IMR-90 (cell line): Measurements from ENCODE around the gene SLC26A11.

Experiments
- BHLHE40 ChIP-seq: fragments of 150-350 bp; IDR thresholded peaks from 2 replicates; pipeline ENCODE4 v1.6.1; 2016; ENCODE audit warnings: mild to moderate bottlenecking, low read depth, low read length
- CTCF ChIP-seq: conservative IDR thresholded peaks from 2 replicates; pipeline ENCODE4 v1.5.1; 2012; ENCODE audit warnings: mild to moderate bottlenecking, low read depth, low read length, improper control_type of control experiment
- MXI1 ChIP-seq: IDR thresholded peaks from 2 replicates; pipeline ENCODE4 v1.6.1; 2012; ENCODE audit warnings: low read depth, mild to moderate bottlenecking, low read length, moderate library complexity, borderline replicate concordance
- NFE2L2 ChIP-seq: fragments of 150-350 bp; IDR thresholded peaks from 2 replicates; pipeline ENCODE4 v1.6.1; 2016; ENCODE audit warnings: low read depth, mild to moderate bottlenecking, low read length
- RAD21 ChIP-seq: IDR thresholded peaks from 2 replicates; pipeline ENCODE4 v1.6.1; 2012; ENCODE audit warnings: low read length, improper control_type of control experiment
- RCOR1 ChIP-seq: IDR thresholded peaks from 2 replicates; pipeline ENCODE4 v1.6.1; 2012; ENCODE audit warnings: mild to moderate bottlenecking, low read length, improper control_type of control experiment; ENCODE audit not compliant: insufficient replicate concordance
- USF2 ChIP-seq: fragments of 150-350 bp; IDR thresholded peaks from 2 replicates; pipeline ENCODE4 v1.6.1; 2017; ENCODE audit warnings: mild to moderate bottlenecking, antibody characterized with exemption, low read length, low read depth

- no peak for TF ChIP-seq USF2
- TF ChIP-seq CTCF: no peak
- no peak for TF ChIP-seq MXI1
- no peak for TF ChIP-seq RCOR1
- TF ChIP-seq RAD21: no peak
- TF ChIP-seq NFE2L2: no peak
- no peak for TF ChIP-seq BHLHE40
These were observed 7.4 kb downstream of the SLC26A11 start for GRCh38 chr17:80227666-80228065.
